Measurements from ENCODE around the gene SHROOM2. TPM values are rescaled to one million over a fixed set of nuclear protein-coding genes. Genes with fewer than 3 reads are reported as not detected.
"Not testable (repeated sequence)": the region's sequence is repeated elsewhere in the genome, so short reads cannot be mapped to it uniquely, and the experiment has no call there.

Gene SHROOM2
- total RNA-seq, 2 donors from 2014 or later: 3.9 to 7.8 TPM

DNA sequence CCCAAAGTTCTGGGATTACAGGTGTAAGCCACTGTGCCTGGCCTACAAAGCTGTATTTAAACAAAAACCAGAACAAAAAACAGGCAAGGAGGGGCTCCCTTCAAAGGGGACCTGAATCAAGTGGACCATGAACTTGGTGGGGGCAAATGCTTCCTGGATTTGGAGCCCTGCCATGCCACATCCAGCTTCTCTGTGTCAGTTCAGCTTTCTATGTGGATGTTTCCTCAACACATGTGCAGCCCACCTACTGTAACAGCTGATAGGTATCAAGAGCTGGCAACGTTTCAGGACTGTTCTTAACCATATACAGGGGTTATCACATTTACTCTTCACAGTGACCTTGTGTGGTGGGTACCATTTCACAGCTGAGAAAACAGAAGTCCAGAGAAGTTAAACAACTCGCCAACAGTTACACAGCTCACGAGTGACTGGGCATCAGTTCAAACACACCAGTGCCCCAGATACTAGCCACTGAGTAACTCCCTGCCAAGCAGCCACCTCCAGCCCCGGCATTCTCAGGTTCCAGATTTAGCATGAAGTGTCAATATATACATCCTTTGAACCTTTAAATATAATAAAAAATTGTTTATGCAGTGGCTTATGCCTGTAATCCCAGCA is 28.1 kb upstream of the SHROOM2 start:
- no peak overlapping the region for H3K27ac ChIP-seq
- H3K9me3 ChIP-seq: no peaks in the 10 kb centered on the region
- intact Hi-C loops (cut with DNase I): no loop called here
- H3K4me1 ChIP-seq: no peaks in the 10 kb centered on the region
- H3K36me3 ChIP-seq: no peaks in the 10 kb centered on the region
- DNase-seq: no peak
- TF ChIP-seq, protein P1, sequence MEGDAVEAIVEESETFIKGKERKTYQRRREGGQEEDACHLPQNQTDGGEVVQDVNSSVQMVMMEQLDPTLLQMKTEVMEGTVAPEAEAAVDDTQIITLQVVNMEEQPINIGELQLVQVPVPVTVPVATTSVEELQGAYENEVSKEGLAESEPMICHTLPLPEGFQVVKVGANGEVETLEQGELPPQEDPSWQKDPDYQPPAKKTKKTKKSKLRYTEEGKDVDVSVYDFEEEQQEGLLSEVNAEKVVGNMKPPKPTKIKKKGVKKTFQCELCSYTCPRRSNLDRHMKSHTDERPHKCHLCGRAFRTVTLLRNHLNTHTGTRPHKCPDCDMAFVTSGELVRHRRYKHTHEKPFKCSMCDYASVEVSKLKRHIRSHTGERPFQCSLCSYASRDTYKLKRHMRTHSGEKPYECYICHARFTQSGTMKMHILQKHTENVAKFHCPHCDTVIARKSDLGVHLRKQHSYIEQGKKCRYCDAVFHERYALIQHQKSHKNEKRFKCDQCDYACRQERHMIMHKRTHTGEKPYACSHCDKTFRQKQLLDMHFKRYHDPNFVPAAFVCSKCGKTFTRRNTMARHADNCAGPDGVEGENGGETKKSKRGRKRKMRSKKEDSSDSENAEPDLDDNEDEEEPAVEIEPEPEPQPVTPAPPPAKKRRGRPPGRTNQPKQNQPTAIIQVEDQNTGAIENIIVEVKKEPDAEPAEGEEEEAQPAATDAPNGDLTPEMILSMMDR (IDR thresholded peaks at IDR 0.05): no peak
- no peak overlapping the region for H3K9ac ChIP-seq (ENCODE audit: low read depth in 2 of 2, low read length in 2 of 2)
- H3K4me3 ChIP-seq: no peak overlapping the region
- H3K27me3 ChIP-seq: no peaks in the 10 kb centered on the region

DNA sequence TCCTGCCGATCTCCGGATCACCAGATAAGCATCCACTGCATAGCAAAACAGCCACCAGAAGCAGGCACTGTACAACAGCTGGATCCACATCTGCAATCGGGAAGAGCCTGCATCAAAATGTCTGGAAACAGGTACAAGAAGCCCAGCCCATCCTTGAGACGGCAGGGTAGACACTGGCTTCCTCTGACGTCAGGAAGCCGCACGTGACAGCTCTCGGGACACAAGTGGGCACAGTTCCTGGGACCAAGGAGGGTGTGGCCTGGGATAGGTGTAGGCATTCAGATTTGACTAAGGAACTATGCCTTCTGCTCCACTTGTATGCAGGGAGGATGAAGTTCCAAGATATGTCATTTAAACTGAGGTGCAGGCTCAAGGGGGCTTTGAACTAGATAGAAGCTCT is 26.9 kb upstream of the SHROOM2 start:
- no peak for DNase-seq
- TF ChIP-seq, protein P1 (IDR thresholded peaks at IDR 0.05): no peak
- no peaks in the 10 kb centered on the region for H3K36me3 ChIP-seq
- no peaks in the 10 kb centered on the region for H3K4me1 ChIP-seq
- H3K9me3 ChIP-seq: no peaks in the 10 kb centered on the region
- H3K9ac ChIP-seq (ENCODE audit: low read depth in 2 of 2, low read length in 2 of 2): no peak overlapping the region
- no peaks in the 10 kb centered on the region for H3K27me3 ChIP-seq
- H3K4me3 ChIP-seq: no peak overlapping the region
- no peak overlapping the region for H3K27ac ChIP-seq
- intact Hi-C loops (cut with DNase I): no loop called here

DNA sequence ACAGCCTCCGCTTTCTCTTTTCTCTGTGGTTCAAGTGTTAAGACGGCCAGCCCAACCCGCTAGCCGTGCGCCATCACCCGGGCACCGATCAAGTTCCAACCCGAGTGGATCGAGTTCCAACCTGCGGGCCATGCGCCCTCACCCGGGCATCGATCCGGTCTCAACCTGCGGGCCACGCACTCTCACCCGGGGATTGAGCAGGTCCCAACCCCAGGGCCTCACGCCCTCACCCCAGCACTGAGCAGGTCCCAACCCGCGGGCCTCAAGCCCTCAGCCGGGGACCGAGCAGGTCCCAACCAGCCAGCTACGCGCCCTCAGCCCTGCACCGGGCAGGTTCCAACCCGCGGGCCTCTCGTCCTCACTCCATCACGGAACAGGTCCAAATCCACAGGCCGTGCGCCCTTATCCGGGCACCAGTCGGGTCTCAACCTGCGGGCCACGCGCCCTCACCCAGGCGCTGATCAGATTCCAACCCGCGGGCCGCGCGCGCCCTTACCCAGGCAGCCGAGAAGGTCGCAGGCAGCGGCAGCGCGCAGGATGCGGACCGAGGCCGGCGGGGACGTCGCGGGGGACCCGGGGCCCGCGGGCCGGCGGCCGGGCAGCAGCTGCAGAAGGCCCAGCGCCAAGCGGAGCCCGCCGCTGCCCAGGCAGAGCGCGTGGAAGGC is 21.0 kb upstream of the SHROOM2 start:
- intact Hi-C loops (cut with DNase I): no loop called here

DNA sequence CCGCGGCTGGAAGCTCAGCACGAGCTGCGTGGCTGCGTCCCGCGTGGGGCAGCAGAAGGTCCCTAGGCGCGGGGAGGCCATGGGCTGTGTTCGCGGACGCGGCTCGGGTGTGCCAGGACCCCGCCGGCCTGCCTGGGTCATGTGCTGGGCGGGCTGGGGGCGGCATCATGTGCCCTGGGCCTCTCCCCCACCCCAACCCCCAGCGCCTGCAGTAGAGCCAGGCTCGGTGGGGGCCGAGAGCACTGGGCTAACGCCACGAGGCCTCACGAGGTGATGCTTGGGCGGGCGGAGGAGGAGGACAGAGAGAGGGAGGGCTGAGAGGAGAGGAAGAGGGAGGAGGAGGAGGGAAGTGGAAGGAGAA is 20.5 kb upstream of the SHROOM2 start, which contains the start of gene GPR143:
TSS of gene GPR143 (minus strand) at position 111 of the 361 bp plus-strand sequence. CDS start at position 81, 30 bp downstream.
- no peak within 1 kb of the TSS for H3K4me3 ChIP-seq
- no peaks in the 10 kb centered on the region for H3K4me1 ChIP-seq
- intact Hi-C loops (cut with DNase I): no loop called here
- H3K36me3 ChIP-seq: no peaks in the 10 kb centered on the region
- no peaks in the 10 kb centered on the region for H3K9me3 ChIP-seq
- no peak within 1 kb of the TSS for H3K9ac ChIP-seq (ENCODE audit: low read depth in 2 of 2, low read length in 2 of 2)
- TF ChIP-seq, protein P1 (IDR thresholded peaks at IDR 0.05): no peak
- no peak within 1 kb of the TSS for H3K27ac ChIP-seq
- DNase-seq: no peak
- H3K27me3 ChIP-seq: peaks cover 9% of the 10 kb centered on the region

More for the DNA sequence above, 21.0 kb upstream of the SHROOM2 start:
- Histone ChIP-seq H3K27me3 (peaks cover 9% of the 10 kb centered on the region), H3K36me3 (no peaks in the 10 kb centered on the region), H3K9me3 (no peaks in the 10 kb centered on the region), H3K4me1 (no peaks in the 10 kb centered on the region), H3K9ac (ENCODE audit: low read depth in 2 of 2, low read length in 2 of 2) (no peak overlapping the region), H3K27ac (no peak overlapping the region), H3K4me3 (no peak overlapping the region)
- TF ChIP-seq, protein P1 (IDR thresholded peaks at IDR 0.05): no peak
- no peak for DNase-seq

DNA sequence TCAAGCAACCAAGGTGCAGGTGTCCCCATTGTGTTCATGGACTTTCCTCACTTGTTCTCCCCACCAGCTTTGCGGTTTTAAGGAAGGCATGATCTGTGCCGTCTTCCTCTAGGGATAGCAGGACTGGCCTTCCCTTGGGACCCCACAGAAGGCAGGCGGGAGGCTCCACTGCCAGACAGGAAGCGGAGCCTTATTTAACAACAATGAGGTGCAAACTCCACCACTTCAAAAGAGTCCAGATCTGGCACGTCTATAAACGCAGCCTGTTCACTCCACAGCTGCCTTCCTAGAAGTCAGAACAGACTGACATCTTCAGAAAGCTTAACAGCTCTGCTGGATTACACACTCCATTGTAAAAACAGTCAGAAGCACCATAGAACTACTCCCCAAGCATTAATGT is 18.9 kb upstream of the SHROOM2 start:
- intact Hi-C loops (cut with DNase I): no loop called here
- no peak for DNase-seq
- H3K9me3 ChIP-seq: no peaks in the 10 kb centered on the region
- no peaks in the 10 kb centered on the region for H3K36me3 ChIP-seq
- H3K4me1 ChIP-seq: no peaks in the 10 kb centered on the region
- TF ChIP-seq, protein P1 (IDR thresholded peaks at IDR 0.05): no peak
- no peak overlapping the region for H3K4me3 ChIP-seq
- peaks cover 9% of the 10 kb centered on the region for H3K27me3 ChIP-seq
- H3K27ac ChIP-seq: no peak overlapping the region
- no peak overlapping the region for H3K9ac ChIP-seq (ENCODE audit: low read depth in 2 of 2, low read length in 2 of 2)

DNA sequence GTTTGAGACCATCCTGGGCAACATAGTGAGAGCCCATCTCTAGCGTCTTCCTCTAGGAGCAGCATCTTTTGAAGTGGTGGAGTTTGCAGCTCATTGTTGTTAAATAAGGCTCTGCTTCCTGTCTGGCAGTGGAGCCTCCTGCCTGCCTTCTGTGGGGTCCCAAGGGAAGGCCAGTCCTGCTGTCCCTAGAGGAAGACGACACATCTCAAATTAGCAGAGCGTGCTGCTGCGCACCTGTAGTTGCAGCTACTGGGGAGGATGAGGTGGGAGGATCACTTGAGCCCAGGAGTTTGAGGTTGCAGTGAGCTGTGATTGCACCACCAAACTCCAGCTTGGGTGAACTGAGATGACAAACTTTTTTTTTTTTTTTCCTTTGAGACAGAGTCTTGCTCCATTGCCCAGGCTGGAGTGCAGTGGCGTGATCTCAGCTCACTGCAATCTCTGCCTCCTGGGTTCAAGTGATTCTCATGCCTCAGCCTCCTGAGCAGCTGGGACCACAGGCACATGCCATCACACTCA is 17.8 kb upstream of the SHROOM2 start:
- H3K4me1 ChIP-seq; H3K27ac ChIP-seq; H3K4me3 ChIP-seq; intact Hi-C loops (cut with DNase I); H3K9ac ChIP-seq (ENCODE audit: low read depth in 2 of 2, low read length in 2 of 2); H3K36me3 ChIP-seq; H3K27me3 ChIP-seq; DNase-seq; H3K9me3 ChIP-seq: not testable (repeated sequence)

Measured in colonic mucosa (tissue), 4 donors.